ENCODE results near the gene PJA1.

Gene PJA1

GRCh38 chrX:69186651-69187050 is 21.4 kb upstream of the PJA1 start:
- CTCF ChIA-PET: interaction anchor here (0.6 kb wide), 1 partner anchor 241 kb away, joined by 4 read pairs; no protein-coding TSS in a partner anchor

DNA sequence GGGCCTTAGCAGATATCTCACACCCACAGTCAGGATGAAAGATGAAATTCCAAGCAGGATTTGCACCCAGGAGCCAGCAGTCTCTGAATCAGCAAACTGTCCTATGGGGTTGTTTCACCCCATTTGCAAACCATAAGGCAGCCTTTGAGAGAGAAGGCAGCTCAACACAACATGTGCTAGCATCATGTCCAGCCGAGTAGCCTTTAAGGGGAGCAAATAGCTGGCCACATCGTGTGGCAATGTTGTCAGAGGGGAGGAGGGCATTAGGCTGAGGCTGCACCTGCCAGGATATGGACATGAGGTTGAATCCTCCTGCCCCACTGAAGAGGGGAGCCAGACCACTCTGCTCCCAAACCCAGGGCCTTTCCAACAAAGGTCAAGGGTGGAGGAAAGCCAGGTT is 20.6 kb upstream of the PJA1 start:
- H3K27ac ChIP-seq: no peak overlapping the region
- ChIA-PET POLR2A (ENCODE audit: low non-redundant PET) (no interaction called here), CTCF (no interaction called here)
- TF ChIP-seq CTCF (conservative IDR thresholded peaks at IDR 0.05; ENCODE audit: low read depth): no peak
- no peak for DNase-seq (ENCODE audit: low spot score)

More at GRCh38 chrX:69186651-69187050, 21.4 kb upstream of the PJA1 start:
- POLR2A ChIA-PET (ENCODE audit: low non-redundant PET): no interaction called here
- DNase-seq (ENCODE audit: low spot score): no peak
- TF ChIP-seq CTCF (conservative IDR thresholded peaks at IDR 0.05; ENCODE audit: low read depth): no peak
- no peak overlapping the region for H3K27ac ChIP-seq

DNA sequence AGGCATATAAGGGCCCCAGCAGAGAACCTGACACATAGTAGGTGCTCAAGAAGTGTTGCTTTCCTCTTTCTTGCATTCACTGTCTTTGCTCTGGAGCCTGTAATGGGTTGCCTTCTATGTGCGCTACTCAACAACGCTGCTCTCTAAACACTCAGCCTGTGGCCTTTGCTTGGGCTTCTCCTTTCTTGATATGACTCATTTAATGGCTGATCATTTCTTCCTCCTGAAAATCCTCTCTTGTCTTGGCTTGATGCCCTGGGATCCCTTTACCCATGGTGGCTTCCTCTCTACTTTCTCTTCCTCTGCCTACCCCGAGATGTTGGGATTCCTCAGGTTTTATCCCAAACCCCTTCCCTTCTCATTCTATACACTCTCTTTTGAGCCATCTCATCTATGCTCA is 19.9 kb upstream of the PJA1 start:
- POLR2A ChIA-PET (ENCODE audit: low non-redundant PET): no interaction called here
- DNase-seq (ENCODE audit: low spot score): no peak
- CTCF ChIA-PET: no interaction called here
- H3K27ac ChIP-seq: no peak overlapping the region
- TF ChIP-seq CTCF (conservative IDR thresholded peaks at IDR 0.05; ENCODE audit: low read depth): no peak

- no peak for TF ChIP-seq CTCF (conservative IDR thresholded peaks at IDR 0.05; ENCODE audit: low read depth)
- CTCF ChIA-PET: no interaction called here
- DNase-seq (ENCODE audit: low spot score): no peak
- POLR2A ChIA-PET (ENCODE audit: low non-redundant PET): no interaction called here
- H3K27ac ChIP-seq: no peak overlapping the region
These were observed 17.6 kb upstream of the PJA1 start for GRCh38 chrX:69182818-69183380.

DNA sequence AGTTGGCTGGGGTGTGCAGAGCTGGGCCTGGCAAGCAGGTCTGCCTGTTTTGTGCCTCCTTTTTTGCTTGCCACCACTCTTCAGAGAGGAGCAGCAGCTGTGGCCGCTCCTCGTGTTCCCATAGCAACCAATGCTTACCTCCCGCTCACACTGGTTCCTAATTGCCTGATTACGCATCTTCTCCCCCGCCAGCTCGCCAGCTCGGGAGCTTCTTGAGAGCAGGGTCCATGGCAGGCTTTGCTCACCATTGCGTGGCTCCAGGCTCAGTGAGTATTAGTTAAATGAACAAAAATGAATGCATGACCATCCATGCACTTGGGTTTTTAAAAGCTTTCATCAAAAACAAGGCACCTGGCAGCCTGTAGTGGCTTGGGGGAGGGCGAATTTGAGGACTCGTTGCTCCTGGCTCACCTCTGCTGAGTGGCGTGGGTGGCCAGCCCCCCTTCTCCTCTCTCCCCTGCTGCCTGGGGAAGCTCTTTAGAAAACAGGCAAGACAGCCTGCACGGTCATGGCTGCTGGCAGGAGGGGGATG is 14.2 kb upstream of the PJA1 start:
- TF ChIP-seq CTCF (conservative IDR thresholded peaks at IDR 0.05; ENCODE audit: low read depth): no peak
- no peak for DNase-seq (ENCODE audit: low spot score)
- CTCF ChIA-PET: interaction anchor here (1.0 kb wide), 1 partner anchor 26 kb away, joined by 5 read pairs; no protein-coding TSS in a partner anchor
- no peak overlapping the region for H3K27ac ChIP-seq
- POLR2A ChIA-PET (ENCODE audit: low non-redundant PET): no interaction called here

DNA sequence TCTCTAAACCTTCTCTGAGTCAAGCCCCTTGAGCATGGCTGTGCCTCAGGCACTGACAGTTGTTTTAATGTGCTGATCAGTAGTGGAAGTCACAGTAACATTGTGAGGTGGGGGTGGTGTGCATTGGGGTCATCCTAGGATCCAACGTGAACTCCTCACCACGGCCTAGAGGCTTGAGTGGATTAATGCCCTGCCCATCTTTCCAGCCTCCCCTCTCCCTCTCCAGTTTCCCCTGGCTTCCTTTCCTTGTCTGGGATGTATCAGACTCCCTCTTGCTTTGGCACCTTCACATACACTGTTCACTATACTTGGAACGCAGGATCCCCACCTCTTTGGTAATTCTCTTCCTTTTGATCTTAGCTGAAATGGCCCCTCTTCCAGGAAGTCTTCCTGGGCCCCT is 13.3 kb upstream of the PJA1 start:
- TF ChIP-seq CTCF (conservative IDR thresholded peaks at IDR 0.05; ENCODE audit: low read depth): no peak
- no peak for DNase-seq (ENCODE audit: low spot score)
- CTCF ChIA-PET: interaction anchor here (0.6 to 1.0 kb wide), 2 partner anchors 9 to 27 kb away, joined by 3 to 5 read pairs; no protein-coding TSS in a partner anchor

More for the DNA sequence above, 13.3 kb upstream of the PJA1 start:
- POLR2A ChIA-PET (ENCODE audit: low non-redundant PET): no interaction called here
- H3K27ac ChIP-seq: no peak overlapping the region
